Measurements from ENCODE around the gene MAP4K4. TPM values are rescaled to one million over a fixed set of nuclear protein-coding genes. Genes with fewer than 3 reads are reported as not detected.

MAP4K4 gene
- total and polyA plus RNA-seq, 8 donors: 9.7 to 38.7 (median 15.3) TPM

DNA sequence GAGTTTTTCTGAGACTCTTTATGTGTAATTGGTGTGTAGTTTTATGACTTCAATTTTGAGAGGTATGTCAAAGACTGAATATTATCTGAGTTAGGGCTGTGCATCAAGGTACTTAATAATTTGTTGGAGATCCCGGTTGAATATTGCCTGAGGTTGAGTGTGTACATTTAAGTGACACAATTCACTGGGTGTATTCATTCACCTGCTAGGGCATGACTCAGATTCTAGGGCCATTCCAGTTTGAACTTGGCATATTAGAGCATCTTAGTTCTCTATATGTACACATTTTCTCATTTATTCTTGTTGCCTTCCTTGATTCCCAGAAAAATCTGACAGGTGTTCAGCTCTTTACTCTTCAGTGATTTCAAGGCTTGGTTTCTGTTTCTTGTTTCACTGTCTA lies 12.5 kb downstream of the MAP4K4 start:
- Histone ChIP-seq H3K4me1 (peaks cover 13 to 31% (median 22%) of the 10 kb centered on the region in 3 donors), H3K9me3 (no peaks in the 10 kb centered on the region), H3K27ac (no peak overlapping the region), H3K4me3 (no peak overlapping the region), H3K36me3 (no peaks in the 10 kb centered on the region), H3K27me3 (no peaks in the 10 kb centered on the region)
- no peak for FAIRE-seq
- no peak for DNase-seq
- TF ChIP-seq, protein P1, sequence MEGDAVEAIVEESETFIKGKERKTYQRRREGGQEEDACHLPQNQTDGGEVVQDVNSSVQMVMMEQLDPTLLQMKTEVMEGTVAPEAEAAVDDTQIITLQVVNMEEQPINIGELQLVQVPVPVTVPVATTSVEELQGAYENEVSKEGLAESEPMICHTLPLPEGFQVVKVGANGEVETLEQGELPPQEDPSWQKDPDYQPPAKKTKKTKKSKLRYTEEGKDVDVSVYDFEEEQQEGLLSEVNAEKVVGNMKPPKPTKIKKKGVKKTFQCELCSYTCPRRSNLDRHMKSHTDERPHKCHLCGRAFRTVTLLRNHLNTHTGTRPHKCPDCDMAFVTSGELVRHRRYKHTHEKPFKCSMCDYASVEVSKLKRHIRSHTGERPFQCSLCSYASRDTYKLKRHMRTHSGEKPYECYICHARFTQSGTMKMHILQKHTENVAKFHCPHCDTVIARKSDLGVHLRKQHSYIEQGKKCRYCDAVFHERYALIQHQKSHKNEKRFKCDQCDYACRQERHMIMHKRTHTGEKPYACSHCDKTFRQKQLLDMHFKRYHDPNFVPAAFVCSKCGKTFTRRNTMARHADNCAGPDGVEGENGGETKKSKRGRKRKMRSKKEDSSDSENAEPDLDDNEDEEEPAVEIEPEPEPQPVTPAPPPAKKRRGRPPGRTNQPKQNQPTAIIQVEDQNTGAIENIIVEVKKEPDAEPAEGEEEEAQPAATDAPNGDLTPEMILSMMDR (IDR thresholded peaks at IDR 0.05): no peak
- peak in 1 of 4 donors; percentile 24 for ATAC-seq
- intact Hi-C loops (cut with DNase I): loop anchor here in 1 of 3 donors (10.0 kb wide), 1 partner anchor 115 kb away; no protein-coding TSS in a partner anchor
- 80 to 83% methylated on average over 1 of the region's 1 CpG for WGBS, 2 donors

DNA sequence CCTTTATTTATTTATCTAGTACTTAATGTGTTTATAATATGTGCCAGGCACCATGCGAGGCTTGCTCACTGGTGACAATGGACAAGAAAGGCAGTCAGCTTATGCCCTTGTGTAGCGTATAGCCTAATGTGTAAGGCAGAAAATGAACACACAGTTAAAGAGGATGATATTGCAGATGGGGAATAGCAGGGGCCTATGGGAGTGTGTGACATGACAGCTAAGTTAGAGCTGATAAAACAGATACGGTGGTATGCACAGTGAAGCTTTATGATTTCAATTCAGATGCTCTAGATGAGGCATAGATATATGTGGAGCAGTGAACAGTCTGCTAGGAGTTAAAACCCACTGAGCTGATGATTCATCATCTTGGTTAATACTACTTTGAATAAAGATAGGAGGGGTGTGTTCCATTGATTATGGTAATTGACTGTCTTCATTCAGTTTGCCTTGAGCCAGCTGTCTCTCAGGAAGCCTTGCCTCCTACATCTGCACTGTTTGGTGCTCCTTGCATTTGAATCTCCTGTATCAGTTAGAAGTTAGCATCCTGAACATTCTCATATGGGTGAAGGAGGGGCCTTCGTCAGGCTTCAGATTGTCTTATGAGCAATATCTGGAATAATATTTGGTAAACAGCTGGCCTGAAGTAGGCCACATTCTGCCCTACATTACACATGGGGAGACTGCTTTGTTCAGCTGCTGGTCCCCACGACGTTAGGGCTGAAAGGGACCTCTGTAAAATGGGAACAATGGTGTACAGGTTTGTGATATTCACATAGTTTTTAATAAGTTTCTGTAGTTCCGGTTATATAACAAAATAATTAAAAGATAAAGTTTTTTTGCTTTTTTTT lies 13.2 kb downstream of the MAP4K4 start:
- FAIRE-seq (no peak), ATAC-seq (peak in 3 of 4 donors; percentile 28 to 54 (median 38)), DNase-seq (no peak)
- peaks cover 9 to 31% (median 22%) of the 10 kb centered on the region in 3 donors for H3K4me1 ChIP-seq
- WGBS, 2 donors: 80 to 83% methylated on average over 7 of the region's 7 CpGs
- H3K36me3 ChIP-seq: no peaks in the 10 kb centered on the region
- H3K4me3 ChIP-seq: no peak overlapping the region
- H3K9me3 ChIP-seq: no peaks in the 10 kb centered on the region
- no peak overlapping the region for H3K27ac ChIP-seq
- H3K27me3 ChIP-seq: no peaks in the 10 kb centered on the region
- TF ChIP-seq, protein P1 (IDR thresholded peaks at IDR 0.05): no peak
- intact Hi-C loops (cut with DNase I): loop anchor here in 1 of 3 donors (10.0 kb wide), 1 partner anchor 114 kb away; no protein-coding TSS in a partner anchor

DNA sequence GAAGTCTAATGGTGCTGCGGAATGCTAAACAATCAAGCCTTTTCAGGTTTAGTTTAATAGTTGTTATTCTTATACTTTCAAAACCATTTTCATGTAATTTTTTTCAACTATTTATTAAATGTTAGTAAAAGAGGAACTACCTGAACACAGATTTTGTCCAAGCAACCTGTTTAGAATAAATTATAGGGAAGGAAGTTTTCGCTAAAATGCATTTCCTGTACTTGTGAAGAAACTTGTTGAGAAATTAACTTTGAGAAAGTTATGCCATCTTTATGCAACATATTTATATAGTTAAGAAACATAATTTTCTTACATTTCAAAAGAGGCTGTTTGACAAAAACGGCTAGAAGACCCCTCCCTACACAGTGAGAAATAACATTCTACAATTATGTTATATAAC lies 16.6 kb downstream of the MAP4K4 start:
- DNase-seq (no peak), FAIRE-seq (no peak), ATAC-seq (no peak)
- Histone ChIP-seq H3K36me3 (no peaks in the 10 kb centered on the region), H3K4me3 (no peak overlapping the region), H3K4me1 (peaks cover 4 to 22% (median 12%) of the 10 kb centered on the region in 3 donors), H3K27me3 (no peaks in the 10 kb centered on the region), H3K27ac (no peak overlapping the region), H3K9me3 (no peaks in the 10 kb centered on the region)
- 74 to 79% methylated on average over 3 of the region's 3 CpGs for WGBS, 2 donors
- intact Hi-C loops (cut with DNase I): loop anchor here in 1 of 3 donors (10.0 kb wide), 1 partner anchor 111 kb away; no protein-coding TSS in a partner anchor
- TF ChIP-seq, protein P1 (IDR thresholded peaks at IDR 0.05): no peak

DNA sequence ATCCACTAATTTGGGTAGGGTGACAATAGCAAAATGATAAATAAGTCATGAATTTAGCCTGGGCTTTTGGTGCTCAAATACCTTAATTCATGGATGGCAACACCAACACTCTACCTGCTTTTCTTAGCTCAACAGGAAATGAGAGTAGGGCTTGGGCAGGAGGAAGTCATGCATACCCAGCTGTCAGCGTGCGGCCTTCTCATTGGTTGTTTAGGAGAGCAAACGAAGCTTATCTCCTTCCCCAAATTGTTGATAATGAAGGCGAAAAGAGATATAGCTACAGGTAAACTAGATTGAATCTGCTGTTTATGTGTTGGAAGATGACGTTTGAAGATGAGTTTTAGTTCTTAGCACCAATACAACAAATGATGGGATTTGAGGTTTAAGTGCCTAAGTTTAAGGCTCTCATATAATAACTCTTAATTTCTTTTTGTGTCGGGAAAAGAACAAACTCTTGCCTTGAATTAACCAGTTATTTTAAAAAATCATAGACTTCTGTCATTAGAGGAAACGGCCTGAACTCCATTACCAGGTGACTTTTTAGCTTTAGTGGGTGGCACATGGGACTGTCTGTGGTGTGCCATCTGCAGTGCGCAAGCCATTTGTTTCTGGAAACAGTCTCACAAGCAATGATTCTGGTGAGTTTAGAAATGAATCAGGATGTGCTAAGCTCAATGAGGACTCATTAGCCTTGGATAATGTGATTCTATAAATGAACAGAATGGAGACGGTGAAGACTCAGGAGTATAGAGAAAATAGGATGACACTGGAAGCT lies 19.8 kb downstream of the MAP4K4 start:
- DNase-seq: no peak
- Histone ChIP-seq H3K4me1 (peaks cover 0 to 5% (median 4%) of the 10 kb centered on the region in 3 donors), H3K4me3 (no peak overlapping the region), H3K27ac (no peak overlapping the region), H3K36me3 (no peaks in the 10 kb centered on the region), H3K27me3 (no peaks in the 10 kb centered on the region), H3K9me3 (no peaks in the 10 kb centered on the region)
- 76 to 80% methylated on average over 9 of the region's 9 CpGs for WGBS, 2 donors
- intact Hi-C loops (cut with DNase I): loop anchor here in 1 of 3 donors (10.0 kb wide), 1 partner anchor 108 kb away; no protein-coding TSS in a partner anchor
- no peak for FAIRE-seq
- ATAC-seq: no peak
- TF ChIP-seq, protein P1 (IDR thresholded peaks at IDR 0.05): no peak

Data from pancreas (tissue), 10 donors.